Measurements from ENCODE around the gene KLHL40.
A peak's percentile ranks its signal among the peaks of the same experiment; 100 is the strongest.

Gene KLHL40

DNA sequence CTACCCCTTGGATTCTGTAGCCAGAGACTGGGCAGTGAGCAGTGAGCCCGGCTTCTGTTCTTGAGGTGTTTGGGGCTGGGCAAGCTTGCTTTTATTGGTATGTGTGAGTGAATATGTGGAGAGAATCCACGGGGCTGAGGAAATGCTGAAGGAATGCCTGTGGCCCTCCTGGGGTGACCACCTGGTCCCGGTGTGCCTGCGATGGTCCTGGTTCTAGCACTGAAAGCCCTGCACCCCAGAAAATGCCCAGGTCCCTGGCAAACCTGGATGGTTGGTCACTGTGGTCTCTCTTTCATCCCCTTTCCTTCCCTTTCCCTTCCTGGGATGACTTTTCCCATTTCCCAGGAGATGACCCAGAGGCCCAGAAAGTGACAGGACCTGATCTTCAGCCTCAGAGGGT is 27.7 kb upstream of the KLHL40 start:
- DNase-seq (ENCODE audit: low spot score): no peak

DNA sequence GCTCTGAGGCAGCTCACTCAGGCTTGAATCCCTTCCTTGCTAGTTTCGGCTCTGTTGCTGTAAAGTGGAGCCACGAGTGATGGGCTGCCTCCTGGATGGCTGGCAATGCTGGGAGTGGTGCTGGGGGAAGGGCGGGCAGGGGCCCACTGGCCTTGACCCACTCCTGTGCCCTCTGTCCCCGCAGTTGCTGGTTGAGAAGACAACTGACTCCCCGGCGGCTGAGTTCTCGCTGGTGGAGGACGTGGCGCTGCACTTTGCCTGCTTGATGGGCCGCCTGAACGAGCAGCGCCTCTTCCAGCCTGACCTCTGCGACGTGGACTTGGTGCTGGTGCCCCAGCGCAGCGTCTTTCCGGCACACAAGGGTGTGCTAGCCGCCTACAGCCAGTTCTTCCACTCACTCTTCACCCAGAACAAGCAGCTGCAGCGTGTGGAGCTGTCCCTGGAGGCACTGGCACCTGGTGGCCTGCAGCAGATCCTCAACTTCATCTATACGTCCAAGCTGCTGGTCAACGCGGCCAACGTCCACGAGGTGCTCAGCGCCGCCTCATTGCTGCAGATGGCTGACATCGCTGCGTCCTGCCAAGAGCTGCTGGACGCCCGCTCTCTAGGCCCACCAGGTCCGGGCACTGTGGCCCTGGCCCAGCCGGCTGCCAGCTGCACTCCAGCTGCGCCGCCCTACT is 27.1 kb upstream of the KLHL40 start:
- DNase-seq (ENCODE audit: low spot score): no peak

DNA sequence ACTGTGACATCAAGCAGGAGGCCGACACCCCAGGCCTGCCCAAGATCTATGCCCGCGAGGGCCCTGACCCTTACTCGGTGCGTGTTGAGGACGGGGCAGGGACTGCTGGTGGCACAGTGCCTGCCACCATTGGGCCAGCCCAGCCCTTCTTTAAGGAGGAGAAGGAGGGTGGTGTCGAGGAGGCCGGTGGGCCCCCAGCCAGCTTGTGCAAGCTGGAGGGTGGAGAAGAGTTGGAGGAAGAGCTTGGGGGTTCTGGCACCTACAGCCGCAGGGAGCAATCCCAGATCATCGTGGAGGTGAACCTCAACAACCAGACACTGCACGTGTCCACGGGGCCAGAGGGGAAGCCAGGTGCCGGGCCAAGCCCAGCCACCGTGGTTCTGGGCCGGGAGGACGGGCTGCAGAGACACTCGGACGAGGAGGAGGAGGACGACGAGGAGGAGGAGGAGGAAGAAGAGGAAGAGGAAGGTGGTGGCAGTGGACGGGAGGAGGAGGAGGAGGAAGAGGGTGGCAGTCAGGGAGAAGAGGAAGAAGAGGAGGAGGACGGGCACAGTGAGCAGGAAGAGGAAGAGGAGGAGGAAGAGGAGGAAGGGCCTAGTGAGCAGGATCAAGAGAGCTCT is 26.5 kb upstream of the KLHL40 start:
- no peak for DNase-seq (ENCODE audit: low spot score)

DNA sequence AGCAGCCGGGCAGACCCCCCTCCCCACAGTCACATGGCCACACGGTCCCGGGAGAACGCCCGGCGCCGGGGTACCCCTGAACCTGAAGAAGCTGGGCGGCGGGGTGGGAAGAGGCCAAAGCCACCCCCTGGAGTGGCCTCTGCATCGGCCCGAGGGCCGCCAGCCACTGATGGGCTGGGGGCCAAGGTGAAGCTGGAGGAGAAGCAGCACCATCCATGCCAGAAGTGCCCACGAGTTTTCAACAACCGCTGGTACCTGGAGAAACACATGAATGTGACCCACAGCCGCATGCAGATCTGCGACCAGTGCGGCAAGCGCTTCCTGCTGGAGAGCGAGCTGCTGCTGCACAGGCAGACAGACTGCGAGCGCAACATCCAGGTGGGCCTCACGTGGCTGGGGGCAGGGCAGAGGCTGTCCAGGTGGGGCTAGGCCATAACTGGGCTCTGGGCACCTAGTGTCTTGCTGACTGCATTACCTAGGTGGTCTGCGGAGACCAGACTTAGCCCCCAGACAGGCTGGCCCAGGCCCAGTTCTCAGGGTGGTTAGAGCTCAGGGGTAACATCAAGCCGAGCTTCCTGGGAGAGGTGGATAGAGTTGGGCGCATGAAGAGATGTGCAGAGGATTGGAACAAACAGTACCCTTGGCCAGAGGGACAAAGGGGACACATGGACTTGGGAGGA is 25.7 kb upstream of the KLHL40 start:
- no peak for DNase-seq (ENCODE audit: low spot score)

DNA sequence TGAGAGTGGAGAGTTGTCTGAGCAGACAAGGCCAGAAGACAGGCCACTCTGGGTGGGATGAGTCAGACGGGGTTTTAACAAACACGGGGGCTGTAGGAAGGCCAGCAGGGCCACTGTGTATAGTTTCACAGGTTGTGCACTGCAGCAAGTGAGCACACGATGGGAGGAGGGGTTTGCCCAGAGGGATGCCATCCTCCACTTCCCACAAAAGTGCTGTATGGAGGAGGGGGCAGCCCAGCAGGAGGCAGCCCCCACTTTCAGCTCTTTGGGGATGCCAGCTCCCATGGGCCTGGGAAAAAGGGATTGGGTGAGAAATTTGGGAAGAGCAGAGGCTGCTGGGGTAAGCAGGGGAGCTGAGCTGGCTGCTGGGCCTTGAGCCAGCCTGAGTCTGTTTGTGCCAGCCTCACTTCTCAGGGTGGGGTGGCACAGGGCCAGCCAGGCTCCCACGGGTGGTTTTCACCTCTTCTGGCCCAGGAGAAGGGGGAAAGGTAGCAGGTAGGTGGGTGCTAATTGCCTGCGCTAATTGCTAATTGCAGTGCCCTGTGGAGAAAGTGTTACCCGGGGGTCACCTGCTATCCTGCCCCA is 25.1 kb upstream of the KLHL40 start:
- no peak for DNase-seq (ENCODE audit: low spot score)

DNA sequence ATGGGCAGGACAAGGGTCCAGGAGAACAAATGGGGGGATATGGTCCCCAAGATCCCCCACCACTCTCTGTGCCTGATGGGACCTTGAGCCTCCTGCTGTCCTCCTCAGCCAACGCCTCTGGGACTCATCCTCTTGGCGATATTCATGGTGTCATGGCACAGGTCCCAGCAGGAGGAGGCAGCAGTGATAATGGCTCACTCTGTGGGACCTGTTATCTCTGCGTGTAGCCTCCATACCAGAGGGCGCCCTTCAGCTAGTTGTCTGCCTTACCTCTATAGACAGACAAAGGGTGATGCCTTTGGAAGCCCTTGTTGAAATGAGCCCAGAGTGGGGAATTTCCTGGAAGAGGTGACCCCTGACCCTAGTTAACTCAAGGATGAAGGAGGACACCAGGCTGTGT is 24.4 kb upstream of the KLHL40 start:
- DNase-seq (ENCODE audit: low spot score): peak; percentile 38

DNA sequence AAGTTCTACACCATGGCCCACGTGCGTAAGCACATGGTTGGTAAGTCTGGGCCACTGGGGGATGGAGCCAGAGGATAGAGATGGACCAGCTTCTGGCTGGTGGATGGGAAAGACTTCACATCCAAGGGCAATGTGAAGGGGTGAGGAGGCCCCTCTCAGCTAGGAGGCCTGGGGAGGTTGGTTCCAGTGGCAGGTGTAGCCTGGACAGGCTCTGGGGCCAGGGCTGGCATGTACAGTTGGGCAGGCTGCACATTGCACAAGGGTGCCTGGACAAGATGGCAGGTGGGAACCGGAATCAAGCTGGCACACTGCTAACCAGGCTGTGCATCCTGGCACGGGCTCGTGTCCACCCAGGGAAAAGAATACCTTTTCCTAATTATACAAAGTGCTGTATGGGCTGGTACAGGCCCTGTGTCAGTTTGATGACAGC is 23.7 kb upstream of the KLHL40 start:
- DNase-seq (ENCODE audit: low spot score): no peak

DNA sequence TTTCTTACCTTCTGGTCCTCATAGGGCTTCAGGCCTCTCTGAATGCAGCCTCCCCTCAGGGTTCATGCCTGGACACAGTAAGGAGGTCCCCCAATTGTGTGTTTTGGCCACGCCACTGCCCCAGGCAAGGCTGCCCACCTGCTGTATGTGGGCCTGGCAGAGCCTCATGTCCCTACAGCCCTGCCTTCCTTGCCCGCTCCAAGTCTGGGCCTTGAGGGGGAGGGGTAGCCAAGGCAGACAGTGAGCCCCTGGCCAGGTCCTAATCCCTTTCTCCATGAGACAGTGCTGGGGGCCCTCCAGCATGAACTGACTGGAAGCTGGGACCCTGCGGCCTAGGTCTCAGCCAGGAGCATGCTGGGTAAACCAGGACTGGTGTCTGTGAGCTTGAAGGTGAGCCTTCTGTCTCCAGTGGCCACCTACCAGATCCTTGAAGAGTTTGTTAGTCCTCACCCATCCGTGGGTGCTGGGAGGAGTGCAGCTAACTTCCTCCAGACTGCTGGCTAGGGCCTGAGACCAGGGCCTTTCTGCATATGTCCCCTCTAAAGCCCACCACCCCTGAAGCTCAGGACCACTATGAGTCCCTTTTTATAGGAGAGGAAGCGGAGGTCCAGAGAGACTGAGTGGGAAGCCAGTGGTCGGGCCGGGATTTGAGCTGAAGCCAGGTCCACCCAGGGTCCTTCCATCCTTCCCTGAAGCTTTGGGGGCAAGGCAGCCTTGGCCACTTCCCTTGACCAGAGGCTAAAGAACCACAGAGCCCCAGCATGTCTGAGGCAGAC is 23.1 kb upstream of the KLHL40 start:
- no peak for DNase-seq (ENCODE audit: low spot score)

DNA sequence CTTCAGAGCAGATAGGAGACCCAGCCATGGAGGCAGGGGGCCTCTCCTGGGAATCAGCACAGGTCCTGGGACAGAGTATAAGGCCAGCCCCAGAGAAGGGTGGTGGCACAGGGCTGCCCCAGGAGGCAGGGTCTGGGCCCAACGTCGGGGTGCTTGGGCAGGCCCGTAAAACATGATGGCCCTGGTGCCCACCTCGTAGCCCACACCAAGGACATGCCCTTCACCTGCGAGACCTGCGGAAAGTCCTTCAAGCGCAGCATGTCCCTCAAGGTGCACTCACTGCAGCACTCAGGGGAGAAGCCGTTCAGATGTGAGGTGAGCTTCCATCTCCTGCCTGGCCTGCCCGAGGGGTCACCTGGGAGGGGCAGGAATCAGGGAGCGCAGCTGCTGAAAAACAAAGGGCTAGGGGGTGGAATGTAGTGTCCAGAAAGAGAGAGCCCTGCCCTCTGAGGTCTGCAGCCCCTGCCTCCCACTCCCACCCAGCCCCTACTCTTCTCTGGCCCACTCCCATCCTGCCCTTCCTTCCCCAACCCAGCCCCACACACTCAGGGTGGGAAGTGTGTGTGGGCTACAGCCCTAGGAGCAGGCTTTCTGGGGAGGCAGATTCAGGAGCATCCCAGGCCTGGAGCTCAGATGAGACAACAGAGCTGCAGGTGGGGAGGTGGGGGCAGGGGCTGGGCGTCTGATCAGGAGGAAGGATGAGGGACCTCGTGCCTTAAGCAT is 22.4 kb upstream of the KLHL40 start:
- no peak for DNase-seq (ENCODE audit: low spot score)

DNA sequence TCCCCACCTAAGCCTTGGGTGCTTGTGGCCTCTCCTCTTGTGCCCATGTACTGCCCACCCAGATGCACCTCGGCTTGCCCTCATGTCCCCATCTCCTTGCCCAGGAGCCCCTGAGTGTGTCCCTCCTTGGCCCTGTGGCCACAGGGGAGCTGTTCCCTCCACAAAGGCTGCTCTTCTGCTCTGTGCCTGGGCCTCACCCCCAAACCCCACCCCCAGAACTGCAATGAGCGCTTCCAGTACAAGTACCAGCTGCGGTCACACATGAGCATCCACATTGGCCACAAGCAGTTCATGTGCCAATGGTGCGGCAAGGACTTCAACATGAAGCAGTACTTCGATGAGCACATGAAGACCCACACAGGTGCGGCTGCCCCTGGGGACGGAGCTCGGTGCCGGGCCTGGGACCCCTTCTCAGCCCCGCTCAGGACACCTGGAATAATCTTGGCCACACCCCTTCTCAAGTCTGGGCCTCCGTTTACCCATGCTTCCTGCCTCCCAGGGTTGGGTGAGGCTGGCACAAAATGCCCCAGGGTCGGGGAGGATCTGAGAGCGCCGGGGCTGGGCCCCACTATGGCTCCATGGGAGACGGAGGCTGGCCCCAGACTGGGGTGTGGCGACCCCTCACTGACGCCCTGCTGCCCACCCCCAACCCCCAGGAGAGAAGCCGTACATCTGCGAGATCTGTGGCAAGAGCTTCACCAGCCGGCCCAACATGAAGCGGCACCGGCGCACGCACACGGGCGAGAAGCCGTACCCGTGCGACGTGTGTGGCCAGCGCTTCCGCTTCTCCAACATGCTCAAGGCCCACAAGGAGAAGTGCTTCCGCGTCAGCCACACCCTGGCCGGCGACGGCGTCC is 21.5 kb upstream of the KLHL40 start:
- no peak for DNase-seq (ENCODE audit: low spot score)

DNA sequence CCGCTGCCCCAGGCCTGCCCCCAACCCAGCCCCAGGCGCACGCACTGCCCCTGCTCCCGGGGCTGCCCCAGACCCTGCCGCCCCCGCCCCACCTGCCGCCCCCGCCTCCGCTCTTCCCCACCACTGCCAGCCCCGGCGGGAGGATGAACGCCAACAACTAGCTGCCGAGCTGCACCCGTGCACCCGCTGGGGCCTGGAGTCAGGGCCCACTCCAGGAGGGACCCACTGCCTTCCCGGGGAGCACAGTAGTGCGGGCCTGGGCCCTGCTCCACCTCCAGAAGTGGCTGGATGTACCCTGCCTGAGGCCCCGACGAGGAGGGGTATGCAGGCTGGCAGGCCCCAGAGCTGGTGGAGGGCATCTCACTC is 20.9 kb upstream of the KLHL40 start:
- DNase-seq (ENCODE audit: low spot score): no peak

DNA sequence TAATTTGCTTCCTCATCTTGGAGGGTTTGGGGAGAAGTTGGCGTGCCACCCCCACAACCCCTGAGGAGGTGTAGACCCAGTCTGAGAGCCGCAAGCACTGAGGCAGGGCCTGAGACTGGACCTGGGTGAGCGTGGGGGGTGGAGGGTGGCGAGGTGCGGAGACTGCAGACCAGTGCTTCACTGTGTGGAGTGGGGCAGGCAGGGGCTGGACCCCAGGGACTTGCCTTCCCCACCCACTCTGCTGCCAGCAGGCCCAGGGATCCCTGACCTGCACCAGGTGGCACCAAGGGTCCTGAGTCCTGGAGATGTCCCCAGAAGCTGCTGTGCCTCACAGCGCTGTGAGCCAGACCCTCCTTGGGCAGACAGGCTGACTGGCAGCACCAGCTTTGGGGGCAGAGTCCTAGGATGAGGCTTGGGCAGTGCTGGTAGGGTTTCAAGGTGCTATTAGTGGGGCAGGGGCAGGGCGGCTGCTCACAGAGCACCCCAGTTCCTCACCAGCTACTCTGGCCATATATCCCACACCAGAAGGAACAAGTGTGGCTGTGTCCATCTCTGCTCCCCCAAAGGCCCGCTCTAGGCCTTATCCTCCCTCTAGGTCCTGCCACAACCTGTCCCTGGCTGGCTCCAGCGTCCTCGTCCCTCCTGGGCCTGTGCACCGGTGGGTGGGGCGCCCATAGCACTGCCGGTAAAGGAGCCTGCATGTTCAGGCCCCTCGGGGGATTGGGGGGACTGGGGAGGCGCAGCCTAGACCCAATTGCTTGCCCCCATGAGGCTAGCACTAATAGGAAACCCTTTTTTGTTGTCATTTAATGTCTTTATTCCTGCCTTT is 20.1 kb upstream of the KLHL40 start:
- DNase-seq (ENCODE audit: low spot score): no peak

DNA sequence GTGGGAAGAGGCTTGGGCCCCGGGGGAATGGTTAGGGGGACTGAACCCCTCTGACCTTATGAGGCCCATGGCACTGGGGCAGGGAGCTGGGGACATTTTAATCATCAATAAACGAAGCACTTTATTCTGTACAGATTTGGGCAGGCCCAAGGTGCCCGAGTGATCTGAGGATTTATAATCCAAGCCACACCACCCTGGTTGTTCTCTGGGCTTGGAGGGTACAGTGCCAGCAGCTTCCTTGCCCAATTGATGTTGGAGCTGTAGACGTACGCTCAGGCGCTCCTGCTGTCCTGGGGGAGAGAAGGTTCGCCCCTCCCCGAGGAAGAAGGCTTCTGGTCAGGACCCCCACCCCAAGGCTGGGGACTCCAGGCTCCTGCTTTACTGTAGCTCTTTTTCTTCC is 19.3 kb upstream of the KLHL40 start:
- no peak for DNase-seq (ENCODE audit: low spot score)

DNA sequence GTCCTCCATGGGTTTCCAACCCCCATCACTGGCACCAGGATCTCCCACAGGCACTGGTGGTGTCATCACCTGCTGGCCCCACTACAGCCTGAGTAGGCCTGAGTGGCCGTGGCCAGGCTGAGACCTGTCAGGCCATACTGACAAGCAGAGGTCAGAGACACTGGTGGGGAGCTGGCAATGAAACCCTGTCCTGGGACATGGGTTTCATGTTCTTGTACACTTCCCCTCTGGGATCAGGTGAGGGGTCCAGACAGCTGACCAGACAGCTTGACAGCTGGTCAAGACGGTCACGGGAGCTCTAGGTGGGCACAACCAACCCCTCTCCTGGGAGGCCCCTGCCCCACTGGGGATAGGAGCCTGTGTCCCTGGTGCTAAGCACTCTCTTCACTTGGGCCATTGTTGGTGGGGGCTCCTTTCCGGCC is 18.7 kb upstream of the KLHL40 start:
- DNase-seq (ENCODE audit: low spot score): no peak

DNA sequence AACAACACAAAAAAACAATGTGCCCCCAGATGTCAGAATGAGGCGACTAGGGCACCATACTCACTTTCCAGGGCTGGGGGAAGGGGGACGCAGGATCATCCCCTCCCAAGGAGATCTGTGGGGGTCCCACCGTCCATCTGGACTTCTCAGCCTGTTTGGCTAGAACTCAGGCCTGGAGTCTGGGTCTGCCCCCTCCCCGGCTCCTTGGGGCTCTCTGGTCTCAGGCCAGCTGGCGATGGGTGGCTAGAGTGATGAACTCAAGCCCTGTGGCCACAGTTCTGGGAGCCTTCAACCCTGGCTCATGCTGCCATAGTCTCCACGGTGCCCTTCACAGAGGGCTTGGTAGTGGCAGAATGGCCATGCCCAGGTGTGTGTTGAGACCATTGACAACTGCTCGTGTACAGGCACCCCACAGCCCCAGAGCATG is 18.2 kb upstream of the KLHL40 start:
- no peak for DNase-seq (ENCODE audit: low spot score)

DNA sequence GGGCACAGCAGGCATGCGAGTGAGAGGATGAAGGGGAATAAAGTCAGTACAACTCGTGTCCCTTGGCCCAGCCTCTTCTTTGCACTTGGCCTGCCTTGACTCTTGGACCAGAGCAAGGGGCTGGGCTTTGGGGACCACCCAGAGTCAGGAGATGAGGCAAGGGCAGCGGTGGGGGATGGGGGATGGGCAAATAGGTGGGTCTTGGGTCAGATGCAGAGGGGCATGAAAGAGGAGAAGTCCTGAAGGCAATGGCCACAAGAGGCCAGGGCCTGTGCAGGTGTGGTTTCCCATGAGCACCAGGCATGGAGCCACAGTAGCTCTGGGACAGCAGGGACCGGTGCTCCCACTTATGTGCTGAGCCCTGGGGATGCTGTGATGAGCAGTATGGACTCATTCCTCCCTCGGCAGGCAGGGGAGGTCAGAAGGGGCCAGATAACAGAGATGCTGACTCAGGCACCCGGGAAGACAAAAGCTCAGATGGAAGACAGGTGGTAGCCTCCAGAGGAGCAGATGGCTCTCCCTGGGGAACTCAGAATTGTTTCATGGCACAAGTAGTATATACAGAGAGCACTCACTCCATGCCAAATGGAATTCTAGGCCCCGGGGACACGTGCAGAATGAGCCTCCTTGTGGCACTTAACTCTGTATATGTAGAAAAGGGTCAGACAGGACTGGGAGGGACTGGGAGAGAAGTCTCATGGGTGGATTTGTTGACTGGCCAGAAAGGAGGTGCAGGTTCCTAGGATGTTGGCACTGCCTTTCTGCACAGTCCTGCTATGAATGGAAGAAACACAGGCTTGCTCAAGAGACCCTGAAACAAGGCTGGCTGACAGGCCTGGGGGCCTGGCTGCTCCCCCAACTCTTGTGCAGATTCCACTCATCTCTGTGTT is 17.6 kb upstream of the KLHL40 start:
- DNase-seq (ENCODE audit: low spot score): no peak

DNA sequence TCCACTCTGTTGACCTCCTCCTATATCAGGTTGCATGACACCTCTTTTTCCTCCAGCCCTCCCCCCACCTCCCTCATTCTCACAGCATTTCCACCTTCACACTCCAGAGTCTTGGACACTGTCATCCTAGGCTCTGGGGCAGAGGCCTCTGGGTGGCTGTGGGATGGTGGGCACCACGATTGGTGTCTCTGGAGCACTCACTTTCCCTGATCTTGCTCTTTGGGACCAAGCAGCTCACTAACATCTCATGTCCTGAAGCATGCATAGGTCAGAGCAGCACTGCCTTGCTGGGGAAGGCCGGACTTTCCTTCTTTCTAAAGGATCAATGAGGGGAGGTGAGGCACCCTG is 16.9 kb upstream of the KLHL40 start:
- DNase-seq (ENCODE audit: low spot score): no peak

DNA sequence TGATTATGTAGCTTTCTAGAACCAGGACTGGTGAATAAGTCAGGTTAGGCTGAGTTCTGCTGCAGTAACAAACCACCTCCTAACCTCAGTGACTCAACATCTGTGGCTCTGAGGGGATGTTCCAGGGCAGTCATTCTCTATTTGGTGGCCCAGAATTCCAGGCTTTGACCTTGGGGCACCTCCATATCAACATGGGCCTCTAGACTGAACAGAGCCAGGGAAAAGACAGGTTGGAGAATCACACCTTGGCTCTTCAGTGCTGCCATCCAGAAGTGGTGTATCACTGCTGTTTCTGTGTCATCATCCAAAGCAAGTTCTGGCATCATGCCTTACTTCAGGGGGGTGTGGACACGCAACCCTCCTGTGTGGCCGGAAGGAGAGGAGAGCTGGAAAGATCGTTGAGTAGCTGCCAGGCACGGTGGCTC is 16.5 kb upstream of the KLHL40 start:
- DNase-seq (ENCODE audit: low spot score): no peak

DNA sequence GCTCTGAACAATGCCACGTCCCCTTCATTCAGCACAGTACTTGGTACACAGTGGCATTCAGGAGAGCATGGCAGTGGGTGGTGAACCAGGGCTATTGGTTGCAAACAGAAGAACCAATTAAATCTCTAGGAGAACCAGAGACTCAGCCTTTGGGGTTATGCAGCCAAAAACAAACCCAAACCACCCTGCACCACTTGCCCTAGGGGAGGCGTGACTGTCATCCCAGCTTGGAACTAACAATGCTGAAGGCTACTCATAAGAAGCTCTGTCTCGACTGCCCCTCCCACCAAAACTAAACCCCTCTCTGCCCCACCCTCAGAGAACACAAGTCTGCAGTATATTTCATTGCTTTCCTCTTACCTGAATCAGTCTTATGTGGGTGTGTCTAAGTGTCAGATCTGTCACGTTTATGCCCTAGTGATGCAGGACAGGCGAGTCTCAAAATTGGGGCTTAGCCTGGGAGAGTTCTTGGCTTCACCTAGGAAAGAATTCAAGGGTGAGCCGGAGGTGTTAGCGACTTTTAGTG is 15.2 kb upstream of the KLHL40 start:
- DNase-seq (ENCODE audit: low spot score): no peak

All from COLO829 (cell line).